DOHH2 (cell line): Measurements from ENCODE around the gene DYNC2LI1.

Experiments used
- H3F3A ChIP-seq: fragments of 200-600 bp; sonication (generic), shearing (Covaris generic); 2 replicates; pipeline ENCODE4 v1.6.0; 2016; ENCODE audit warnings: antibody characterized with exemption, mild to moderate bottlenecking; ENCODE audit not compliant: control insufficient read depth, insufficient read depth
- H3K27ac ChIP-seq: fragments of 200-600 bp; sonication (generic); 2 replicates; pipeline ENCODE4 v1.5.1; 2014; ENCODE audit warnings: low read depth, mild to moderate bottlenecking, low read length, moderate library complexity
- H3K27me3 ChIP-seq: fragments of 200-600 bp; sonication (generic); 2 replicates; pipeline ENCODE4 v1.6.1; 2014; ENCODE audit warnings: mild to moderate bottlenecking, low read length, mixed read lengths; ENCODE audit not compliant: control insufficient read depth
- H3K36me3 ChIP-seq: fragments of 200-600 bp; sonication (generic); 2 replicates; pipeline ENCODE4 v1.6.1; 2014; ENCODE audit warnings: mild to moderate bottlenecking, low read length, moderate library complexity, mixed read lengths; ENCODE audit not compliant: control insufficient read depth
- H3K4me1 ChIP-seq: fragments of 200-600 bp; sonication (generic); 2 replicates; pipeline ENCODE4 v1.6.1; 2014; ENCODE audit warnings: mild to moderate bottlenecking, low read length, mixed read lengths; ENCODE audit not compliant: control insufficient read depth
- H3K4me2 ChIP-seq: fragments of 200-600 bp; sonication (generic); 2 replicates; pipeline ENCODE4 v1.6.0; 2014; ENCODE audit warnings: mild to moderate bottlenecking, low read length, moderate library complexity
- H3K4me3 ChIP-seq: fragments of 200-600 bp; sonication (generic); 2 replicates; pipeline ENCODE4 v1.5.1; 2014; ENCODE audit warnings: mild to moderate bottlenecking, low read length, mixed read lengths
- H3K79me2 ChIP-seq: fragments of 200-600 bp; sonication (generic); 2 replicates; pipeline ENCODE4 v1.6.1; 2014; ENCODE audit warnings: mild to moderate bottlenecking, low read length, mixed read lengths; ENCODE audit not compliant: control insufficient read depth
- H3K9me2 ChIP-seq: fragments of 200-600 bp; sonication (generic); replicated peaks from 2 replicates; pipeline ENCODE4 v1.6.1; 2014; ENCODE audit warnings: mild to moderate bottlenecking, low read length, mixed read lengths; ENCODE audit not compliant: control insufficient read depth
- H3K9me3 ChIP-seq: fragments of 200-600 bp; sonication (generic); 2 replicates; pipeline ENCODE4 v1.6.1; 2014; ENCODE audit warnings: antibody characterized with exemption, low read length, mixed read lengths; ENCODE audit not compliant: control insufficient read depth, insufficient read depth
- H4K20me1 ChIP-seq: fragments of 200-600 bp; sonication (generic); 2 replicates; pipeline ENCODE4 v1.6.0; 2014; ENCODE audit warnings: low read depth, mild to moderate bottlenecking, antibody characterized with exemption, low read length, moderate library complexity; ENCODE audit not compliant: control insufficient read depth, insufficient read depth
- CTCF ChIP-seq: fragments of 200-600 bp; sonication (generic); IDR thresholded peaks from one replicate; pipeline ENCODE4 v1.5.1; 2014; ENCODE audit warnings: antibody characterized with exemption, mild to moderate bottlenecking, low read depth, low read length; ENCODE audit not compliant: poor library complexity, severe bottlenecking
- EZH2phosphoT487 ChIP-seq: fragments of 200-600 bp; sonication (generic); IDR thresholded peaks from 2 replicates; pipeline ENCODE4 v1.6.1; 2017; ENCODE audit warnings: borderline replicate concordance, mild to moderate bottlenecking, antibody characterized with exemption, low read length, moderate library complexity, mixed read lengths

The DYNC2LI1 gene

GRCh38 chr2:43727634-43728014 is 46.2 kb upstream of the DYNC2LI1 start:
- no peaks in the 10 kb centered on the region for H3F3A ChIP-seq
- no peak overlapping the region for H3K4me3 ChIP-seq
- TF ChIP-seq EZH2phosphoT487 (no peak), CTCF (no peak)
- H4K20me1 ChIP-seq, result no peaks in the 10 kb centered on the region
- no peaks in the 10 kb centered on the region for H3K36me3 ChIP-seq
- H3K27ac ChIP-seq, result no peak overlapping the region
- no peaks in the 10 kb centered on the region for H3K27me3 ChIP-seq
- H3K79me2 ChIP-seq, result no peaks in the 10 kb centered on the region
- H3K9me3 ChIP-seq, result no peaks in the 10 kb centered on the region
- no peaks in the 10 kb centered on the region for H3K9me2 ChIP-seq
- H3K4me2 ChIP-seq, result no peak overlapping the region
- H3K4me1 ChIP-seq, result no peaks in the 10 kb centered on the region

- Histone ChIP-seq H3K4me1 (no peaks in the 10 kb centered on the region), H3K9me3 (no peaks in the 10 kb centered on the region), H3K36me3 (no peaks in the 10 kb centered on the region), H3K27ac (no peak overlapping the region), H3K9me2 (no peaks in the 10 kb centered on the region), H3K79me2 (no peaks in the 10 kb centered on the region), H3K4me3 (no peak overlapping the region), H3F3A (no peaks in the 10 kb centered on the region), H3K4me2 (no peak overlapping the region), H4K20me1 (no peaks in the 10 kb centered on the region), H3K27me3 (no peaks in the 10 kb centered on the region)
- TF ChIP-seq CTCF, result no peak
Observed at GRCh38 chr2:43729491-43730174, 44.2 kb upstream of the DYNC2LI1 start.

GRCh38 chr2:43731211-43731610 is 42.6 kb upstream of the DYNC2LI1 start:
- H3K4me2 ChIP-seq, result no peak overlapping the region
- no peaks in the 10 kb centered on the region for H3K4me1 ChIP-seq
- no peaks in the 10 kb centered on the region for H3K79me2 ChIP-seq
- no peaks in the 10 kb centered on the region for H4K20me1 ChIP-seq
- H3K9me3 ChIP-seq, result no peaks in the 10 kb centered on the region
- H3K36me3 ChIP-seq, result no peaks in the 10 kb centered on the region
- H3K27ac ChIP-seq, result no peak overlapping the region
- TF ChIP-seq CTCF (no peak), EZH2phosphoT487 (no peak)
- H3K27me3 ChIP-seq, result no peaks in the 10 kb centered on the region
- no peaks in the 10 kb centered on the region for H3F3A ChIP-seq
- H3K4me3 ChIP-seq, result no peak overlapping the region
- H3K9me2 ChIP-seq, result no peaks in the 10 kb centered on the region
